ENCODE measurements around the gene SELENOM.
"Not testable (repeated sequence)": the region's sequence is repeated elsewhere in the genome, so short reads cannot be mapped to it uniquely, and the experiment has no call there.

Gene SELENOM

DNA sequence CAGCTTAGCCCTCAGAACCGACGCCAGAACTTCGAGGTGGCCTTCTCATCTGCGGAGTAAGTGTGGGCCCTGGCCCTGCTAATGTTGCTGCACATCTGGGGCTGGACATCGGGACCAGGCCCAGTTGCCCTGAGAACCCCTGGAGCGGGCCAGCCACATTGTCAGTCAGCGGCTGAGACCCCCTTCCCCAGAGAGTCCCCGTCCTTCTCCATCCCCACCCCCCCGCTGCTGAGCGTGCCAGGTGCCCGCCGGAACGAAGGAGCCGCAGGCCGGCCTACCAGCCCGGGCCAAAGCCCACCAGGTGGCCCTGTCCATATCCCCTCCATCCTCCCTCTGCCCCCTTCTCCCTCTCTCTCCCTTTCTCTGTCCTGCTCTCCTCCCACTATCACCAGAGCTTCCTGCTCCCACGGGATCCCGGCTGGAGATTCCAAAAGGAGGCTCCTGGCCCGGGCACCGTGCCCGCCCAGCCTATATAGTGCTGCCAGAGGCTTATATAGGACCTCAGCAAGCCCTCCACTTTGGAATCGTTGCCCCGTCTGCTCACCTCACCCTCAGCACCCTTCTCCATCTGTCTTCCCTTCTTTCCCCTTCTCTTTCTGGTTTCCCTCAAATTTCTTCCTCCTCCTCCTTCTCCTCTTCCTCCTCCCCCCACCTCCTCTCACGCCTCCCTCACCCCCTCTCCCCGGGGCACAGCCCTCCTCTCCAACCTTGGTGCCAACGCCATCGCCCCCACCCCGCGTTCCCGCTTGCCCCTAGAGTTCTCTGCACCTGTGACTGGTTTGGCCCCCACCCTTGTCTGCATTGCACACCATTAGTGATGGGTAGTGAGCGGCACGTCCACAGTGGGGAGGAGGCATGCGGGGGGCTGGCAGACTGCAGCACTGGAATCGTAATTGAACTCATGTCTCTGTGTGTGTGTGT is 7.3 kb downstream of the SELENOM start:
- Histone ChIP-seq H3K27ac (no peak overlapping the region), H3K36me3 (peaks cover 81% of the 10 kb centered on the region), H3K4me2 (no peak overlapping the region), H3K27me3 (no peaks in the 10 kb centered on the region), H3K4me3 (no peak overlapping the region), H3K9me3 (no peaks in the 10 kb centered on the region), H3K4me1 (peaks cover 9% of the 10 kb centered on the region; the same call in 1 of the 2 replicates), H4K20me1 (no peaks in the 10 kb centered on the region), H3K9ac (no peak overlapping the region)
- no peak for TF ChIP-seq Cebpa-rat (IDR thresholded peaks at IDR 0.05)

- H4K20me1 ChIP-seq: no peaks in the 10 kb centered on the region
- no peaks in the 10 kb centered on the region for H3K9me3 ChIP-seq
- H3K4me3 ChIP-seq: no peak overlapping the region
- no peaks in the 10 kb centered on the region for H3K27me3 ChIP-seq
- TF ChIP-seq Cebpa-rat (IDR thresholded peaks at IDR 0.05): no peak
- no peak overlapping the region for H3K4me2 ChIP-seq
- H3K9ac ChIP-seq: no peak overlapping the region
- H3K36me3 ChIP-seq: peaks cover 84% of the 10 kb centered on the region
- peaks cover 9% of the 10 kb centered on the region; the same call in 1 of the 2 replicates for H3K4me1 ChIP-seq
- H3K27ac ChIP-seq: no peak overlapping the region
These were observed 8.0 kb downstream of the SELENOM start for GRCh38 chr22:31099386-31099785.

DNA sequence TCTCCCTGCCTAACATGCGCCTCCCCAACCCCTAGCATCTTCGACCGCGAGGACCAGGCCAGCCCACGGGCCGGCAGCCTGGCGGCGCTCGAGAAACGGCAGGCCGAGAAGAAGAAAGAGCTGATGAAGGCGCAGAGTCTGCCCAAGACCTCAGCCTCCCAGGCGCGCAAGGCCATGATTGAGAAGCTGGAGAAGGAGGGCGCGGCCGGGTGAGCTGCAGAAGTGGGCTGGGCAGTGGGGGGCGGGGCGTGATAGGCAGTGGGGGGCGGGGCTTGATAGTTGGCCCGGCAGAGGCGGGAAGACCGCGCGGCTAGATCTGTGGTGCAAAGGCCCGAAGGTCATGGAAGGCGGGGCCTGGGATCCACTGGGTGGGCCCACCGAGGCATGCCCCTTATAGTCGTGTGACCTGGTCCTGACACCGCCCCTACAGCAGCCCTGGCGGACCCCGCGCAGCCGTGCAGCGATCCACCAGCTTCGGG is 8.7 kb downstream of the SELENOM start:
- Histone ChIP-seq H4K20me1 (no peaks in the 10 kb centered on the region; the same call in 1 of the 2 replicates), H3K4me1 (peaks cover 7% of the 10 kb centered on the region), H3K9ac (no peak overlapping the region), H3K9me3 (no peaks in the 10 kb centered on the region), H3K27me3 (no peaks in the 10 kb centered on the region), H3K4me2 (no peak overlapping the region), H3K4me3 (no peak overlapping the region), H3K27ac (no peak overlapping the region), H3K36me3 (peaks cover 84% of the 10 kb centered on the region)
- no peak for TF ChIP-seq Cebpa-rat (IDR thresholded peaks at IDR 0.05)

GRCh38 chr22:31097941-31098631 is 9.3 kb downstream of the SELENOM start:
- H3K27me3 ChIP-seq: no peaks in the 10 kb centered on the region
- no peaks in the 10 kb centered on the region for H3K9me3 ChIP-seq
- H3K36me3 ChIP-seq: peaks cover 88% of the 10 kb centered on the region
- no peak overlapping the region for H3K27ac ChIP-seq
- no peak overlapping the region for H3K4me3 ChIP-seq
- H4K20me1 ChIP-seq: no peaks in the 10 kb centered on the region; the same call in 1 of the 2 replicates
- H3K4me2 ChIP-seq: no peak overlapping the region
- TF ChIP-seq Cebpa-rat (IDR thresholded peaks at IDR 0.05): no peak
- no peak overlapping the region for H3K9ac ChIP-seq
- H3K4me1 ChIP-seq: peaks cover 9% of the 10 kb centered on the region

DNA sequence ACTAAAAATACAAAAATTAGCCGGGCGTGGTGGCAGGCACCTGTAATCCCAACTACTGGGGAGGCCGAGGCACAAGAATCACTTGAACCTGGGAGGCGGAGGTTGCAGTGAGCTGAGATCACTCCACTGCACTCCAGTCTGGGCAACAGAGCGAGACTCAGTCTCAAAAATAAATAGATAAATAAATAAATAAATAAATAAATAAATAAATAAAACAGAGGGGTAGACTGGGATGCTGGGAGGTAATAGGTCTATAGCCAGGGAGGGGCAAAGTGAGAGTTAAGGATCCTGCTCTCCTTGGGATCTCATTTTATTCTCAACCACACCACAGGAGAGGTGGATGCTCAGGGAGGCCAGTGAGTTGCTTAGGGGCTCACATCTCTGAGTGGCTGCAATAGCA is 9.8 kb downstream of the SELENOM start:
- not testable (repeated sequence) for H3K27ac ChIP-seq, H3K4me2 ChIP-seq, H4K20me1 ChIP-seq, H3K4me3 ChIP-seq, H3K27me3 ChIP-seq, H3K9ac ChIP-seq, H3K9me3 ChIP-seq
- H3K36me3 ChIP-seq: peaks cover 94% of the 10 kb centered on the region
- peaks cover 14% of the 10 kb centered on the region for H3K4me1 ChIP-seq

GRCh38 chr22:31096657-31097279 is 10.6 kb downstream of the SELENOM start:
- H3K36me3 ChIP-seq: peaks cover 95% of the 10 kb centered on the region
- H3K4me1 ChIP-seq: peaks cover 22% of the 10 kb centered on the region
- no peak overlapping the region for H3K4me2 ChIP-seq
- no peak overlapping the region for H3K27ac ChIP-seq
- H3K9ac ChIP-seq: no peak overlapping the region
- no peaks in the 10 kb centered on the region for H3K27me3 ChIP-seq
- H4K20me1 ChIP-seq: no peaks in the 10 kb centered on the region; the same call in 1 of the 2 replicates
- TF ChIP-seq Cebpa-rat (IDR thresholded peaks at IDR 0.05): no peak
- no peak overlapping the region for H3K4me3 ChIP-seq
- H3K9me3 ChIP-seq: no peaks in the 10 kb centered on the region

GRCh38 chr22:31095637-31096249 is 11.6 kb downstream of the SELENOM start:
- Histone ChIP-seq H3K27me3 (no peaks in the 10 kb centered on the region), H3K4me3 (no peak overlapping the region), H3K4me1 (peaks cover 27% of the 10 kb centered on the region), H3K27ac (no peak overlapping the region), H3K9me3 (no peaks in the 10 kb centered on the region), H3K9ac (no peak overlapping the region), H3K4me2 (no peak overlapping the region), H3K36me3 (peaks cover 96% of the 10 kb centered on the region), H4K20me1 (no peaks in the 10 kb centered on the region; the same call in 1 of the 2 replicates)
- TF ChIP-seq Cebpa-rat (IDR thresholded peaks at IDR 0.05): no peak

DNA sequence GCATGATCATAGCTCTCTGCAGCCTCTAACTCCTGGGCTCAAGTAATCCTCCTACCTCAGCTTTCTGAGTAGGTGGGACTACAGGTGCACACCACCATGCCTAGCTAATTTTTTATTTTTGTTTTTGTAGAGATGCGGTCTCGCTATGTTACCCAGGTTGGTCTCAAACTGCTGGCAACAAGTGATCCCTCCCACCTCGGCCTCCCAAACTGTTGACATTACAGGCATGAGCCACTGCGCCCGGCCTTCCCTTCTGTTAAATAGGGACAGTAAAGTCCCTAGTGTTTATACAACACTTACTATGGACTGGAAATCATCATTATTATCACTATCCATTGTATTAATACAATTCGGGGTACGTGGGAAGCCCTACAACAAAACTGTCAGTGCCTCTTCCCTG is 12.6 kb downstream of the SELENOM start:
- Histone ChIP-seq H3K9ac (no peak overlapping the region), H3K4me1 (peaks cover 29% of the 10 kb centered on the region), H4K20me1 (no peaks in the 10 kb centered on the region; the same call in 1 of the 2 replicates), H3K27ac (no peak overlapping the region), H3K36me3 (peaks cover 97% of the 10 kb centered on the region), H3K9me3 (no peaks in the 10 kb centered on the region), H3K4me3 (no peak overlapping the region), H3K27me3 (no peaks in the 10 kb centered on the region), H3K4me2 (no peak overlapping the region)
- TF ChIP-seq Cebpa-rat (IDR thresholded peaks at IDR 0.05): no peak

- TF ChIP-seq Cebpa-rat (IDR thresholded peaks at IDR 0.05): no peak
- no peak overlapping the region for H3K4me3 ChIP-seq
- peaks cover 95% of the 10 kb centered on the region for H3K36me3 ChIP-seq
- H3K9ac ChIP-seq: no peak overlapping the region
- peaks cover 36% of the 10 kb centered on the region for H3K4me1 ChIP-seq
- no peaks in the 10 kb centered on the region for H3K27me3 ChIP-seq
- peak overlapping the region; percentile 28; the same call in 1 of the 2 replicates for H3K27ac ChIP-seq
- no peaks in the 10 kb centered on the region; the same call in 1 of the 2 replicates for H4K20me1 ChIP-seq
- no peak overlapping the region for H3K4me2 ChIP-seq
- H3K9me3 ChIP-seq: no peaks in the 10 kb centered on the region
These were observed 13.3 kb downstream of the SELENOM start for GRCh38 chr22:31094021-31094551.
